Subcutaneous preadipocyte (primary cell): ENCODE results near the gene UBASH3B. TPM values are rescaled to one million over a fixed set of nuclear protein-coding genes. Genes with fewer than 3 reads are reported as not detected.

ENCODE experiments used
- small RNA-seq: library from RNA; depleted of rRNA; stranded (forward); fragments of <200 nt; gene quantifications from one replicate; pipeline ENCODE3, GENCODE V24; 2012
- total RNA-seq: library from RNA; depleted of rRNA; stranded (reverse); fragments of >200 nt; gene quantifications from 2 replicates; pipeline ENCODE4 v1.2.3, GENCODE V29; 2012

The UBASH3B gene, protein sequence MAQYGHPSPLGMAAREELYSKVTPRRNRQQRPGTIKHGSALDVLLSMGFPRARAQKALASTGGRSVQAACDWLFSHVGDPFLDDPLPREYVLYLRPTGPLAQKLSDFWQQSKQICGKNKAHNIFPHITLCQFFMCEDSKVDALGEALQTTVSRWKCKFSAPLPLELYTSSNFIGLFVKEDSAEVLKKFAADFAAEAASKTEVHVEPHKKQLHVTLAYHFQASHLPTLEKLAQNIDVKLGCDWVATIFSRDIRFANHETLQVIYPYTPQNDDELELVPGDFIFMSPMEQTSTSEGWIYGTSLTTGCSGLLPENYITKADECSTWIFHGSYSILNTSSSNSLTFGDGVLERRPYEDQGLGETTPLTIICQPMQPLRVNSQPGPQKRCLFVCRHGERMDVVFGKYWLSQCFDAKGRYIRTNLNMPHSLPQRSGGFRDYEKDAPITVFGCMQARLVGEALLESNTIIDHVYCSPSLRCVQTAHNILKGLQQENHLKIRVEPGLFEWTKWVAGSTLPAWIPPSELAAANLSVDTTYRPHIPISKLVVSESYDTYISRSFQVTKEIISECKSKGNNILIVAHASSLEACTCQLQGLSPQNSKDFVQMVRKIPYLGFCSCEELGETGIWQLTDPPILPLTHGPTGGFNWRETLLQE
- 8.1 and 22.5 TPM in 2 replicates for total RNA-seq

DNA sequence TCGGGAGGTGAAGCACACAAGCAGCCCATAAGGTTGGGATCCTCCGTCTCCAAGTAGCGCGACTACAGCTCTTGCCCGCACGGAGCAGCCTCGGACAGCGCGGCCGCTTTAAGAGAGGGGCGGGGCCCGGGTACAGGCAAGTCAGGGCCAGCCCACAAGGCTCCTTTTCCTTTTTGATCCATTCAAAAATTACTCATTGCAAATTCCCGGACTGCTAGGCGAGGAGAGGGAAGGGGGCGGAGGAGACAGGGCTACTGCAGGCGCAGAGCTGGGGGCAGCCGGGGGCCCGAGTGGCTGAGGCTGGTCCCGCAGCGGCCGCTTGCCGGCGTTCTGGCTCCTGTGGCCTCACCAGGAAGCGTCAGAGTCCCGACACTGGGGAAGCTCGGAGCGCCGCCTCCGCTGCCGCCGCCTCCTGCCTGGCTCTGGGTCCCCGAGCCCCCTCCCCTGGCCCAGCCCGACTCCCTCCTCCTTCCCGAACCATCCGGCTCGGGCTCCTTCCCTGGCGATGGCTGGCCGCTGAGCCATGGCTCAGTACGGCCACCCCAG is at the start of gene UBASH3B:
Gene UBASH3B (plus strand): TSS at position 196 of the 546 bp plus-strand sequence. CDS start 328 bp downstream, at position 524.

Small RNA genes lying within 50 kb of the gene (small RNA-seq; reads per million reads assigned to genes)
- gene RF01210 = not detected

Other genes starting within 250 kb of the UBASH3B start
- not detected in 2 replicates for gene CRTAM, start 182.8 kb downstream of the UBASH3B start, total RNA-seq
- 0.39 and 0.73 TPM in 2 replicates for gene JHY, start 227.0 kb downstream of the UBASH3B start, total RNA-seq